Testis (tissue), 3 donors: Measurements from ENCODE around the gene LRP1. TPM values are rescaled to one million over a fixed set of nuclear protein-coding genes. Genes with fewer than 3 reads are reported as not detected.

ENCODE experiments used
- DNase-seq: peaks from one replicate; pipeline ENCODE4 v3.0.0-alpha.2; 2019
- H3K27ac ChIP-seq, 2 donors: fragments of 200-600 bp; sonication (generic); one replicate each; pipeline ENCODE4 v1.5.1; 2019
- H3K27me3 ChIP-seq: fragments of 200-600 bp; sonication (generic); one replicate; pipeline ENCODE4 v1.5.1; 2019
- H3K36me3 ChIP-seq: fragments of 200-600 bp; sonication (generic); one replicate; pipeline ENCODE4 v1.5.1; 2017; ENCODE audit warnings: low read depth; ENCODE audit errors: missing control alignments
- H3K4me1 ChIP-seq: fragments of 200-600 bp; sonication (generic); one replicate; pipeline ENCODE4 v1.5.1; 2019
- H3K4me3 ChIP-seq, 2 donors: fragments of 200-600 bp; sonication (generic); one replicate each; pipeline ENCODE4 v1.5.1; 2017 to 2019
- H3K9me3 ChIP-seq: fragments of 200-600 bp; sonication (generic); one replicate; pipeline ENCODE4 v1.5.1; 2017
- CTCF ChIP-seq, 3 experiments: fragments of 450-650 bp in 2 of 3; fragments of 200-600 bp in 1 of 3; sonication (generic) in 1 of 3; IDR thresholded peaks; one replicate each; pipeline ENCODE4 v1.5.1; 2016 to 2019; ENCODE audit warnings: antibody characterized with exemption in 3 of 3, mild to moderate bottlenecking in 2 of 3, moderate library complexity in 1 of 3
- POLR2A ChIP-seq: fragments of 450-650 bp; IDR thresholded peaks from one replicate; pipeline ENCODE4 v1.6.1; 2017; ENCODE audit warnings: antibody characterized with exemption, mild to moderate bottlenecking, moderate library complexity
- WGBS, 2 donors: methylation state at CpG; one replicate each; pipeline ENCODE4 v1.1.5; 2018; 5-methylcytosine and 5-hydroxymethylcytosine counted together
- intact Hi-C: fragments of 100-400 bp; cut with DNase I; formaldehyde crosslinking; loops from one replicate; pipeline ENCODE4 v1.15.1; 2023; ENCODE audit warnings: low total_unique reads
- polyA plus RNA-seq: library from polyadenylated mRNA; stranded (reverse); fragments of 350-450 nt; fragmentation: Illumina TruSeq; extraction: RNeasy Lipid Tissue Mini Kit (QIAGEN cat#74804); gene quantifications from one replicate; pipeline ENCODE4 v1.2.3, GENCODE V29; 2014; ENCODE audit warnings: low read depth, low replicate concordance; ENCODE audit not compliant: insufficient read depth
- total RNA-seq, 2 donors: library from RNA; depleted of rRNA; stranded (reverse); fragments of >200 nt; gene quantifications; one replicate each; pipeline ENCODE4 v1.2.3, GENCODE V29; 2016

The LRP1 gene
- total and polyA plus RNA-seq, 3 donors from 2014 or later, result 82.4 to 200 (median 135) TPM

GRCh38 chr12:57126561-57126960, 1.7 kb upstream of the LRP1 start:
- H3K27me3 ChIP-seq, result no peaks in the 10 kb centered on the region
- DNase-seq, result no peak
- peak overlapping the region; percentile 98 to 99 for H3K27ac ChIP-seq
- no peak overlapping the region for H3K4me3 ChIP-seq
- no peaks in the 10 kb centered on the region for H3K9me3 ChIP-seq
- intact Hi-C loops, result loop anchor here (2.0 kb wide), 1 partner anchor 52 kb away; no protein-coding TSS in a partner anchor
- H3K36me3 ChIP-seq, result no peaks in the 10 kb centered on the region
- TF ChIP-seq POLR2A (no peak), CTCF (IDR thresholded peaks at IDR 0.05) (no peak)
- H3K4me1 ChIP-seq, result peaks cover 28% of the 10 kb centered on the region
- WGBS, 2 donors, result 22 to 25% methylated on average over 7 of the region's 7 CpGs

- H3K36me3 ChIP-seq, result no peaks in the 10 kb centered on the region
- TF ChIP-seq CTCF (IDR thresholded peaks at IDR 0.05) (peak; percentile 32 to 61 (median 33)), POLR2A (no peak)
- intact Hi-C loops, result loop anchor here (2.0 kb wide), 1 partner anchor 52 kb away; no protein-coding TSS in a partner anchor
- no peaks in the 10 kb centered on the region for H3K9me3 ChIP-seq
- peak overlapping the region; percentile 98 to 99 for H3K27ac ChIP-seq
- no peaks in the 10 kb centered on the region for H3K27me3 ChIP-seq
- 1% methylated on average over 23 to 26 of the region's 26 CpGs for WGBS, 2 donors
- DNase-seq, result peak; percentile 92
- H3K4me1 ChIP-seq, result peaks cover 34% of the 10 kb centered on the region
- peak overlapping the region; percentile 65 to 92 for H3K4me3 ChIP-seq
Observed at GRCh38 chr12:57127101-57127725, 1.1 kb upstream of the LRP1 start.

- Histone ChIP-seq H3K27me3 (no peaks in the 10 kb centered on the region), H3K36me3 (no peaks in the 10 kb centered on the region), H3K4me3 (peak overlapping the region; percentile 65 to 92), H3K9me3 (no peaks in the 10 kb centered on the region), H3K27ac (peak overlapping the region; percentile 98 to 99), H3K4me1 (peaks cover 47% of the 10 kb centered on the region)
- DNase-seq, result no peak
- WGBS, 2 donors, result 0 to 3% methylated on average over 15 to 34 of the region's 35 CpGs
- TF ChIP-seq POLR2A (no peak), CTCF (IDR thresholded peaks at IDR 0.05) (no peak)
- intact Hi-C loops, result no loop called here
Observed at GRCh38 chr12:57128519-57129247, 400 bp downstream of the LRP1 start.

- peaks cover 54% of the 10 kb centered on the region for H3K4me1 ChIP-seq
- H3K36me3 ChIP-seq, result no peaks in the 10 kb centered on the region
- WGBS, 2 donors, result 0 to 9% methylated on average over 2 to 10 of the region's 12 CpGs
- no peaks in the 10 kb centered on the region for H3K9me3 ChIP-seq
- no peak for DNase-seq
- peak overlapping the region; percentile 65 to 92 for H3K4me3 ChIP-seq
- peak overlapping the region; percentile 98 to 99 for H3K27ac ChIP-seq
- intact Hi-C loops, result no loop called here
- no peak for TF ChIP-seq CTCF (IDR thresholded peaks at IDR 0.05)
- no peak for TF ChIP-seq POLR2A
- H3K27me3 ChIP-seq, result no peaks in the 10 kb centered on the region
Observed at GRCh38 chr12:57129321-57129842, 1.1 kb downstream of the LRP1 start.
